GM23248 (cell line): Measurements from ENCODE around the gene BMS1.
"Not testable (repeated sequence)": the region's sequence is repeated elsewhere in the genome, so short reads cannot be mapped to it uniquely, and the experiment has no call there.

Source experiments
- EZH2 ChIP-seq: fragments of 200-600 bp; sonication (generic); IDR thresholded peaks from 2 replicates; pipeline ENCODE4 v1.6.1; 2018; ENCODE audit warnings: antibody characterized with exemption, mild to moderate bottlenecking; ENCODE audit not compliant: insufficient read depth, poor library complexity, severe bottlenecking
- EZH2phosphoT487 ChIP-seq: fragments of 200-600 bp; sonication (generic); IDR thresholded peaks from 2 replicates; pipeline ENCODE4 v1.6.1; 2018; ENCODE audit warnings: antibody characterized with exemption, moderate library complexity, mild to moderate bottlenecking, low read depth; ENCODE audit not compliant: insufficient read depth

- TF ChIP-seq EZH2phosphoT487, EZH2: not testable (repeated sequence)
Observed at GRCh38 chr10:42862801-42863200, 80.2 kb downstream of the BMS1 start.
